ENCODE data around the gene CCDC71L.

DNA sequence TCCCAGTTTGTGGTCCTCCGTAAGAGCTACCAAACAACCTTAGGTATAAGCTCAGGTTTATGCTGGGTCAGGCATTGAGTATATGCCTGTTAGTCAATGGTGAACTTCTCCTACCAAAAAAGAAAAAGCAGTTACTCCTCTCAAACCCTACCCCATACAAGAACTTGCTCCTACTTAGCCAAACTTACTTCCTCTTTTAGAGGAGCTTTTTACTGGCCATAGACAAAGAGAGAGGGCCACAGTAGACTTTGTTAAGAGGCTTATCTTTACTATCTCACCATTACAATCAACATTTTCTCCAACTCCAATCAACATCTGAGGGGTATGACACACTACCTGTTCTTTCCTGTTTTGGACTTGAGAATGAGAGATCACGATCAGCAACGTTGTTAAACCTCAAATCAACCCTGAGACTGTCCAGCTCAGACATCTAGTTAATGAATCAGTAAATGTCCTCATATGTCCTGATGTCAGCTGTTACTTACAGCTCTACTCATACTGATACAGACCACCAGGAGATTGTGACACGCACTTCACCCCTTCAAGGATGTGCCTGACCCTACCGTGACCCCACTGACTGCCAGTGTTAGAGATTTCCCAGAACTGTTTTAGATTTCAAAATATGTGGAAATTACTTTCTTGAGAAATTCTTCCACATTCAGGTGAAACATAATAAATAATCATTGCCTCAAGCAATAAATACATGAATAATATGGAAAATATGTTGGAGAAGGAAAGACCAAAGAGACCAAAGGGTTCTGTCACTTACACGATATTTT is 18.4 kb upstream of the CCDC71L start:
- no peak for TF ChIP-seq ZNF274 (IDR thresholded peaks at IDR 0.05; ENCODE audit: low read depth, low read length)
- no peak for TF ChIP-seq YY1 (IDR thresholded peaks at IDR 0.05; ENCODE audit: insufficient read depth, insufficient read length)

Data from NT2/D1 (cell line).